Loucy (cell line): ENCODE data around the gene BMX.

Source experiments
- H2AFZ ChIP-seq: fragments of 200-600 bp; sonication (generic); 2 replicates; pipeline ENCODE4 v1.6.0; 2016; ENCODE audit warnings: antibody characterized with exemption, mild to moderate bottlenecking, low read length, moderate library complexity
- H3F3A ChIP-seq: fragments of 200-600 bp; 2 replicates; pipeline ENCODE4 v1.6.0; 2016; ENCODE audit warnings: antibody characterized with exemption, low read depth, mild to moderate bottlenecking
- H3K27me3 ChIP-seq: fragments of 200-600 bp; sonication (generic); 2 replicates; pipeline ENCODE4 v1.6.1; 2014; ENCODE audit warnings: low read length, mild to moderate bottlenecking; ENCODE audit not compliant: insufficient read depth, poor library complexity, severe bottlenecking
- H3K36me3 ChIP-seq: fragments of 200-600 bp; sonication (generic); 2 replicates; pipeline ENCODE4 v1.6.1; 2016; ENCODE audit warnings: low read length; ENCODE audit not compliant: insufficient read depth
- H3K4me1 ChIP-seq: fragments of 200-600 bp; sonication (generic); 2 replicates; pipeline ENCODE4 v1.5.1; 2014; ENCODE audit warnings: low read length, mild to moderate bottlenecking; ENCODE audit not compliant: insufficient read depth, poor library complexity, severe bottlenecking
- H3K4me2 ChIP-seq: fragments of 200-600 bp; sonication (generic); 2 replicates; pipeline ENCODE4 v1.6.0; 2014; ENCODE audit warnings: antibody characterized with exemption, low read length, low read depth, mild to moderate bottlenecking; ENCODE audit not compliant: poor library complexity, severe bottlenecking
- H3K4me3 ChIP-seq: fragments of 200-600 bp; sonication (generic); 2 replicates; pipeline ENCODE4 v1.5.1; 2014; ENCODE audit warnings: low read length, mild to moderate bottlenecking, mixed read lengths; ENCODE audit not compliant: poor library complexity, severe bottlenecking
- H3K79me2 ChIP-seq: fragments of 200-600 bp; sonication (generic); 2 replicates; pipeline ENCODE4 v1.6.1; 2014; ENCODE audit warnings: low read length; ENCODE audit not compliant: insufficient read depth
- H3K9ac ChIP-seq: fragments of 200-600 bp; sonication (generic); 2 replicates; pipeline ENCODE4 v1.6.0; 2014; ENCODE audit warnings: mild to moderate bottlenecking, low read depth, low read length, moderate library complexity; ENCODE audit not compliant: poor library complexity, severe bottlenecking
- H3K9me2 ChIP-seq: fragments of 200-600 bp; sonication (generic); replicated peaks from 2 replicates; pipeline ENCODE4 v1.6.1; 2016; ENCODE audit warnings: low read depth, low read length, mixed read lengths
- H3K9me3 ChIP-seq: fragments of 200-600 bp; sonication (generic); 2 replicates; pipeline ENCODE4 v1.6.1; 2014; ENCODE audit warnings: mild to moderate bottlenecking, antibody characterized with exemption, low read length, low read depth; ENCODE audit not compliant: insufficient read depth
- H4K20me1 ChIP-seq: fragments of 200-600 bp; sonication (generic); 2 replicates; pipeline ENCODE4 v1.6.0; 2014; ENCODE audit warnings: antibody characterized with exemption, low read length, mild to moderate bottlenecking; ENCODE audit not compliant: insufficient read depth, poor library complexity, severe bottlenecking
- EZH2phosphoT487 ChIP-seq: fragments of 200-600 bp; IDR thresholded peaks from 2 replicates; pipeline ENCODE4 v1.6.1; 2018; ENCODE audit warnings: antibody characterized with exemption, mild to moderate bottlenecking, moderate library complexity, borderline replicate concordance
- TF ChIP-seq, protein P1 (sequence below): fragments of 200-600 bp; sonication (generic); conservative IDR thresholded peaks from 2 replicates; pipeline ENCODE4 v1.5.1; 2014; ENCODE audit warnings: mild to moderate bottlenecking, antibody characterized with exemption, low read length

Gene BMX

DNA sequence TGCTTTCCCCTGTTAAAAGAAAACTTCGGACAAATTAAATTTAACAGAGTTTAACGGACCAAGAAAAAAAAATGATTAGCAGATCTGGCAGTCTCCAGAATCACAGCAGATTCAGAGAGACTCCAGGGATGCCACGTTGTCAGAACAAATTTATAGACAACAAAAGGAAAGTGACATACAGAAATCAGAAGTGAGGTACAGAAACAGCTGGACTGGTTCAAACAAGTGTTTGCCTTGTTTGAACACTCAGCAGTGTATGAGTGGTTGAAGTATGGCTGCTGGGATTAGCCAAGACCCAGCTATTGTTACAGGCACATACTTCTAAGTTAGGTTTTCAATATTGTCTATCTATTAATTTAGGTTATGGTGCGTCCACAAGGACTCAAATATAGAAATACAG, 26.6 kb upstream of the BMX start:
- H3K9me2 ChIP-seq = no peaks in the 10 kb centered on the region
- no peak overlapping the region for H2AFZ ChIP-seq
- H3K27me3 ChIP-seq = no peaks in the 10 kb centered on the region
- H3K79me2 ChIP-seq = no peaks in the 10 kb centered on the region
- H3K4me1 ChIP-seq = no peaks in the 10 kb centered on the region
- H3K4me3 ChIP-seq = no peak overlapping the region
- H3K4me2 ChIP-seq = no peak overlapping the region
- H3F3A ChIP-seq = no peaks in the 10 kb centered on the region
- no peaks in the 10 kb centered on the region for H3K9me3 ChIP-seq
- H3K36me3 ChIP-seq = no peaks in the 10 kb centered on the region
- H3K9ac ChIP-seq = no peak overlapping the region
- no peaks in the 10 kb centered on the region for H4K20me1 ChIP-seq
- TF ChIP-seq EZH2phosphoT487 = no peak
- TF ChIP-seq, protein P1, sequence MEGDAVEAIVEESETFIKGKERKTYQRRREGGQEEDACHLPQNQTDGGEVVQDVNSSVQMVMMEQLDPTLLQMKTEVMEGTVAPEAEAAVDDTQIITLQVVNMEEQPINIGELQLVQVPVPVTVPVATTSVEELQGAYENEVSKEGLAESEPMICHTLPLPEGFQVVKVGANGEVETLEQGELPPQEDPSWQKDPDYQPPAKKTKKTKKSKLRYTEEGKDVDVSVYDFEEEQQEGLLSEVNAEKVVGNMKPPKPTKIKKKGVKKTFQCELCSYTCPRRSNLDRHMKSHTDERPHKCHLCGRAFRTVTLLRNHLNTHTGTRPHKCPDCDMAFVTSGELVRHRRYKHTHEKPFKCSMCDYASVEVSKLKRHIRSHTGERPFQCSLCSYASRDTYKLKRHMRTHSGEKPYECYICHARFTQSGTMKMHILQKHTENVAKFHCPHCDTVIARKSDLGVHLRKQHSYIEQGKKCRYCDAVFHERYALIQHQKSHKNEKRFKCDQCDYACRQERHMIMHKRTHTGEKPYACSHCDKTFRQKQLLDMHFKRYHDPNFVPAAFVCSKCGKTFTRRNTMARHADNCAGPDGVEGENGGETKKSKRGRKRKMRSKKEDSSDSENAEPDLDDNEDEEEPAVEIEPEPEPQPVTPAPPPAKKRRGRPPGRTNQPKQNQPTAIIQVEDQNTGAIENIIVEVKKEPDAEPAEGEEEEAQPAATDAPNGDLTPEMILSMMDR = no peak

DNA sequence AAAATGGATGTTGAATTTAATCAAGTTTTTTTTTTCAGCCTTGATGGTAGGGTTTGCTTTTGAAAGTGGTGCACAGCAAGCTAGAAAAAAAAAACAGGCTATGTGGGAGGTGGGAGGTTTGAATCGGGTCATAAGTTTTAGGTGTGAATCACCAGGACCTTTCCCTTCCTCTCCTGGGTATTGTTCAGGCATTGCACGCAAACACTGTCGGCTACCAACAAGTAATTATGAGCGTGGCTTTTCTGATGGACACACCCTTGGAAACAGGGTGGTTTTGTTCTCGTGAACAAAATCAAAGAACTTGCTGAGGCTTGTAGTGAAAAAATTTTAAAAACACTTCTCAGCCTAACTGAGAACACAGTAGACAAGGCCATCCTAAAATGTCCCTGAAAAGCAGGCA, 25.6 kb upstream of the BMX start:
- Histone ChIP-seq H3K4me3 (no peak overlapping the region), H3K4me1 (no peaks in the 10 kb centered on the region), H3K79me2 (no peaks in the 10 kb centered on the region), H3F3A (no peaks in the 10 kb centered on the region), H3K9ac (no peak overlapping the region), H3K9me3 (no peaks in the 10 kb centered on the region), H3K9me2 (no peaks in the 10 kb centered on the region), H4K20me1 (no peaks in the 10 kb centered on the region), H3K27me3 (no peaks in the 10 kb centered on the region), H3K36me3 (no peaks in the 10 kb centered on the region), H2AFZ (no peak overlapping the region), H3K4me2 (no peak overlapping the region)
- no peak for TF ChIP-seq EZH2phosphoT487
- TF ChIP-seq, protein P1 = no peak

DNA sequence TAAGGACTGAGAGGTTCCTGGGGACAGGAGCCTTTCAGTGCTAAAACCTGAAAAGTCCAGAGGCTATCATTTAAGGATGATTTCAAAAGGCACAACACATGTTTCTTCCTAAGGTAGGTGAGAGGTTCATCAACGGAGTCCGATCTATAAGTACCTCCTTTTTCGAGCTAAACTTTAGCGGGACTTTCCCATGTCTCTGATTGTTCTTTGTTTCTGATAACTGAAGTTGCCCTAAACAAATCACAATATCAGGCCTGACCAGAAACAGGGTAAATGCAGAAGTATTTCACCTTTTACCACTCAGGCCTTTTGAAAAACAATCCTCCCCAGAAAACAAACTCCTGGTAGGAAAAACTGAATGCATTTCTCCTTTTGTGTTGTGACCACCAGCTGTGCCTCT, 25.1 kb upstream of the BMX start:
- H3K4me3 ChIP-seq = no peak overlapping the region
- no peaks in the 10 kb centered on the region for H3K27me3 ChIP-seq
- no peaks in the 10 kb centered on the region for H3K4me1 ChIP-seq
- H3K4me2 ChIP-seq = no peak overlapping the region
- H4K20me1 ChIP-seq = no peaks in the 10 kb centered on the region
- H3K79me2 ChIP-seq = no peaks in the 10 kb centered on the region
- H2AFZ ChIP-seq = no peak overlapping the region
- H3K9me3 ChIP-seq = no peaks in the 10 kb centered on the region
- TF ChIP-seq EZH2phosphoT487 = no peak
- TF ChIP-seq, protein P1 = no peak
- H3K9me2 ChIP-seq = no peaks in the 10 kb centered on the region
- H3F3A ChIP-seq = no peaks in the 10 kb centered on the region
- no peaks in the 10 kb centered on the region for H3K36me3 ChIP-seq
- no peak overlapping the region for H3K9ac ChIP-seq
